ENCODE measurements around the gene PPP3R1. TPM values are rescaled to one million over a fixed set of nuclear protein-coding genes. Genes with fewer than 3 reads are reported as not detected.

Gene PPP3R1
- total and polyA plus RNA-seq, 4 donors, result 2.4 to 42.5 (median 18.3) TPM

GRCh38 chr2:68157002-68157401, 95.3 kb downstream of the PPP3R1 start:
- peak; percentile 43 for DNase-seq (ENCODE audit: low spot score)
- H3K9ac ChIP-seq (ENCODE audit: low read depth in 1 of 2, low read length in 2 of 2), result peak overlapping the region; percentile 36 to 75
- H3K36me3 ChIP-seq (ENCODE audit: control insufficient read depth in 4 of 4, insufficient read depth in 3 of 4, low read depth in 1 of 4, low read length in 3 of 4), result peaks cover 4 to 16% (median 8%) of the 10 kb centered on the region in 4 donors
- WGBS, result under 1% methylated on average over 28 of the region's 28 CpGs
- peak overlapping the region; percentile 92 to 93 for H3K27ac ChIP-seq (ENCODE audit: low read depth in 1 of 2, low read length in 2 of 2)
- peak overlapping the region; percentile 96 to 100 (median 99) for H3K4me3 ChIP-seq (ENCODE audit: low read depth in 1 of 3, low read length in 3 of 3)
- TF ChIP-seq NR2F2 (IDR thresholded peaks at IDR 0.05), result no peak
- TF ChIP-seq HNF4A (conservative IDR thresholded peaks at IDR 0.05), result no peak
- TF ChIP-seq JUND (IDR thresholded peaks at IDR 0.05), result no peak
- no peak for TF ChIP-seq SP1 (IDR thresholded peaks at IDR 0.05)
- TF ChIP-seq FOXA1 (IDR thresholded peaks at IDR 0.05), result no peak
- no peak for TF ChIP-seq RXRA (IDR thresholded peaks at IDR 0.05)
- TF ChIP-seq CTCF (IDR thresholded peaks at IDR 0.05; ENCODE audit: low read depth, low read length, missing input control), result no peak
- TF ChIP-seq EGR1 (IDR thresholded peaks at IDR 0.05; ENCODE audit: low read depth in 2 of 2), result no peak
- no peak for TF ChIP-seq HNF4G (IDR thresholded peaks at IDR 0.05)
- TF ChIP-seq FOXA2 (IDR thresholded peaks at IDR 0.05), result no peak
- no peak for TF ChIP-seq ATF3 (IDR thresholded peaks at IDR 0.05)
- no peak for TF ChIP-seq TAF1 (conservative IDR thresholded peaks at IDR 0.05)
- peaks cover 4 to 28% (median 23%) of the 10 kb centered on the region in 4 donors for H3K4me1 ChIP-seq (ENCODE audit: control insufficient read depth in 4 of 4, insufficient read depth in 4 of 4, low read length in 3 of 4)
- no peaks in the 10 kb centered on the region for H3K9me3 ChIP-seq (ENCODE audit: control insufficient read depth in 4 of 4, low read length in 3 of 4)
- no peaks in the 10 kb centered on the region for H3K27me3 ChIP-seq (ENCODE audit: control insufficient read depth in 4 of 4, insufficient read depth in 4 of 4, low read length in 3 of 4)

GRCh38 chr2:68156419-68156818, 95.9 kb downstream of the PPP3R1 start:
- Histone ChIP-seq H3K9ac (ENCODE audit: low read depth in 1 of 2, low read length in 2 of 2) (peak overlapping the region; percentile 54 to 75), H3K9me3 (ENCODE audit: control insufficient read depth in 4 of 4, low read length in 3 of 4) (no peaks in the 10 kb centered on the region), H3K4me1 (ENCODE audit: control insufficient read depth in 4 of 4, insufficient read depth in 4 of 4, low read length in 3 of 4) (peaks cover 4 to 28% (median 23%) of the 10 kb centered on the region in 4 donors), H3K27me3 (ENCODE audit: control insufficient read depth in 4 of 4, insufficient read depth in 4 of 4, low read length in 3 of 4) (no peaks in the 10 kb centered on the region), H3K36me3 (ENCODE audit: control insufficient read depth in 4 of 4, insufficient read depth in 3 of 4, low read depth in 1 of 4, low read length in 3 of 4) (peaks cover 4 to 12% (median 7%) of the 10 kb centered on the region in 4 donors), H3K27ac (ENCODE audit: low read depth in 1 of 2, low read length in 2 of 2) (peak overlapping the region in 1 of 2 donors; percentile 92), H3K4me3 (ENCODE audit: low read depth in 1 of 3, low read length in 3 of 3) (peak overlapping the region; percentile 96 to 100 (median 99))
- no peak for DNase-seq (ENCODE audit: low spot score)
- TF ChIP-seq EGR1 (IDR thresholded peaks at IDR 0.05; ENCODE audit: low read depth in 2 of 2), result no peak
- TF ChIP-seq JUND (IDR thresholded peaks at IDR 0.05), result no peak
- TF ChIP-seq MAX (IDR thresholded peaks at IDR 0.05), result no peak
- no peak for TF ChIP-seq YY1 (IDR thresholded peaks at IDR 0.05)
- TF ChIP-seq HNF4G (IDR thresholded peaks at IDR 0.05), result no peak
- 10% methylated on average over 3 of the region's 3 CpGs for WGBS

- 96% methylated on average over 7 of the region's 7 CpGs for WGBS
- Histone ChIP-seq H3K27me3 (ENCODE audit: control insufficient read depth in 4 of 4, insufficient read depth in 4 of 4, low read length in 3 of 4) (no peaks in the 10 kb centered on the region), H3K9me3 (ENCODE audit: control insufficient read depth in 4 of 4, low read length in 3 of 4) (no peaks in the 10 kb centered on the region), H3K4me3 (ENCODE audit: low read depth in 1 of 3, low read length in 3 of 3) (no peak overlapping the region), H3K36me3 (ENCODE audit: control insufficient read depth in 4 of 4, insufficient read depth in 3 of 4, low read depth in 1 of 4, low read length in 3 of 4) (peaks cover 0 to 5% (median 2%) of the 10 kb centered on the region in 4 donors), H3K4me1 (ENCODE audit: control insufficient read depth in 4 of 4, insufficient read depth in 4 of 4, low read length in 3 of 4) (peaks cover 4 to 28% (median 23%) of the 10 kb centered on the region in 4 donors), H3K9ac (ENCODE audit: low read depth in 1 of 2, low read length in 2 of 2) (no peak overlapping the region), H3K27ac (ENCODE audit: low read depth in 1 of 2, low read length in 2 of 2) (no peak overlapping the region)
- DNase-seq (ENCODE audit: low spot score), result no peak
- TF ChIP-seq MAX (IDR thresholded peaks at IDR 0.05) (no peak), RXRA (IDR thresholded peaks at IDR 0.05) (no peak), ATF3 (IDR thresholded peaks at IDR 0.05) (no peak), TAF1 (conservative IDR thresholded peaks at IDR 0.05) (no peak), FOXA1 (IDR thresholded peaks at IDR 0.05) (no peak), HNF4A (conservative IDR thresholded peaks at IDR 0.05) (no peak), GABPA (IDR thresholded peaks at IDR 0.05 in 1 of 2, conservative IDR thresholded peaks at IDR 0.05 in 1 of 2) (no peak), NR2F2 (IDR thresholded peaks at IDR 0.05) (no peak), YY1 (IDR thresholded peaks at IDR 0.05) (no peak), FOXA2 (IDR thresholded peaks at IDR 0.05) (no peak), CTCF (IDR thresholded peaks at IDR 0.05; ENCODE audit: low read depth, low read length, missing input control) (no peak), ZBTB33 (IDR thresholded peaks at IDR 0.05) (no peak), JUND (IDR thresholded peaks at IDR 0.05) (no peak)
Observed at GRCh38 chr2:68155618-68156017, 96.7 kb downstream of the PPP3R1 start.
